Left lung (tissue), 10 donors: Measurements from ENCODE around the gene MRGPRF. TPM values are rescaled to one million over a fixed set of nuclear protein-coding genes. Genes with fewer than 3 reads are reported as not detected.
A peak's percentile ranks its signal among the peaks of the same experiment; 100 is the strongest.

Experiments
- ATAC-seq: fragments of 200-7000 bp; cut with Tn5 transposase; one replicate; pipeline ENCODE4 v1.9.1; 2020; ENCODE audit warnings: moderate library complexity
- DNase-seq, 4 donors: peaks; one replicate each; pipeline ENCODE4 v3.0.0-alpha.2; 2013 to 2020
- H3K27ac ChIP-seq, 2 donors: fragments of 200-600 bp; sonication (generic) in 1 of 2; one replicate each; pipeline versions ENCODE4 v1.5.0 to v1.8.0; 2020 to 2021
- H3K27me3 ChIP-seq, 2 donors: fragments of 200-600 bp; sonication (generic) in 1 of 2; one replicate each; pipeline versions ENCODE4 v1.5.0 to v1.8.0; 2020 to 2021
- H3K36me3 ChIP-seq, 2 donors: fragments of 200-600 bp; sonication (generic) in 1 of 2; one replicate each; pipeline versions ENCODE4 v1.5.0 to v1.8.0; 2020 to 2021
- H3K4me1 ChIP-seq, 2 donors: fragments of 200-600 bp; one replicate each; pipeline ENCODE4 v1.8.0; 2021
- H3K4me3 ChIP-seq, 2 donors: fragments of 200-600 bp; sonication (generic) in 1 of 2; one replicate each; pipeline versions ENCODE4 v1.5.0 to v1.8.0; 2020 to 2021; ENCODE audit warnings: mild to moderate bottlenecking in 1 of 2
- H3K9me3 ChIP-seq, 2 donors: fragments of 200-600 bp; sonication (generic) in 1 of 2; one replicate each; pipeline versions ENCODE4 v1.5.0 to v1.8.0; 2020 to 2021
- CTCF ChIP-seq, 2 donors: fragments of 200-600 bp; sonication (generic) in 1 of 2; IDR thresholded peaks; one replicate each; pipeline versions ENCODE4 v1.5.0 to v1.8.0; 2021; ENCODE audit warnings: antibody characterized with exemption in 2 of 2
- intact Hi-C, 2 donors: fragments of 100-400 bp; cut with DNase I; formaldehyde crosslinking; loops; one replicate each; pipeline versions ENCODE4 v1.11.2 to v1.14.2; 2022
- polyA plus RNA-seq, 6 donors: library from polyadenylated mRNA; unstranded; fragments of 120-200 nt; gene quantifications; one replicate each; pipeline ENCODE4 v1.2.1, GENCODE V29; 2013; ENCODE audit not compliant: insufficient read length in 6 of 6
- total RNA-seq, 2 donors: library from RNA; stranded (reverse); fragmentation: NEBNext Ultra II Directional; extraction: Animal tissue kit (Norgen Biotek cat#: 25700); gene quantifications; one replicate each; pipeline ENCODE4 v1.2.1, GENCODE V29; 2021
- donor health status: DM: no; HTN: yes; CAD: no.
- donor health status: DM: no; HTN: no; CAD: no.

The MRGPRF gene
- total and polyA plus RNA-seq, 8 donors, result 4.2 to 22.6 (median 6.2) TPM

- ATAC-seq (no peak), DNase-seq (peak in 1 of 4 donors; percentile 40)
- H3K4me1 ChIP-seq, result peaks cover 10 to 44% of the 10 kb centered on the region in 2 donors
- intact Hi-C loops, result no loop called here
- no peaks in the 10 kb centered on the region for H3K9me3 ChIP-seq
- H3K27me3 ChIP-seq, result peaks cover 14 to 99% of the 10 kb centered on the region in 2 donors
- H3K36me3 ChIP-seq, result no peaks in the 10 kb centered on the region
- peak overlapping the region; percentile 24 to 44 for H3K4me3 ChIP-seq
- no peak for TF ChIP-seq CTCF (IDR thresholded peaks at IDR 0.05)
- peak overlapping the region in 1 of 2 donors; percentile 28 for H3K27ac ChIP-seq
These were observed 2.6 kb downstream of the MRGPRF start for GRCh38 chr11:69010361-69010891.

- H3K27ac ChIP-seq, result peak overlapping the region; percentile 41 to 79
- no peaks in the 10 kb centered on the region for H3K9me3 ChIP-seq
- intact Hi-C loops, result no loop called here
- no peaks in the 10 kb centered on the region for H3K36me3 ChIP-seq
- peak in 1 of 4 donors; percentile 66 for DNase-seq
- no peak for TF ChIP-seq CTCF (IDR thresholded peaks at IDR 0.05)
- peaks cover 14 to 99% of the 10 kb centered on the region in 2 donors for H3K27me3 ChIP-seq
- H3K4me3 ChIP-seq, result no peak overlapping the region
- H3K4me1 ChIP-seq, result peaks cover 10 to 44% of the 10 kb centered on the region in 2 donors
- no peak for ATAC-seq
These were observed 3.4 kb downstream of the MRGPRF start for GRCh38 chr11:69009441-69010211.

- H3K4me3 ChIP-seq, result no peak overlapping the region
- peaks cover 10 to 40% of the 10 kb centered on the region in 2 donors for H3K4me1 ChIP-seq
These were observed 4.2 kb downstream of the MRGPRF start for GRCh38 chr11:69008737-69009440.

GRCh38 chr11:69007975-69008381 is 5.1 kb downstream of the MRGPRF start:
- peaks cover 14 to 99% of the 10 kb centered on the region in 2 donors for H3K27me3 ChIP-seq
- peak overlapping the region; percentile 41 to 79 for H3K27ac ChIP-seq
- no peaks in the 10 kb centered on the region for H3K36me3 ChIP-seq
- intact Hi-C loops, result no loop called here
- TF ChIP-seq CTCF (IDR thresholded peaks at IDR 0.05), result no peak
- ATAC-seq (peak; percentile 3), DNase-seq (peak in 1 of 4 donors; percentile 39)
- H3K4me1 ChIP-seq, result peaks cover 3 to 31% of the 10 kb centered on the region in 2 donors
- no peak overlapping the region for H3K4me3 ChIP-seq
- H3K9me3 ChIP-seq, result no peaks in the 10 kb centered on the region

More at GRCh38 chr11:69008737-69009440, 4.2 kb downstream of the MRGPRF start:
- peak overlapping the region; percentile 41 to 79 for H3K27ac ChIP-seq
- H3K9me3 ChIP-seq, result no peaks in the 10 kb centered on the region
- DNase-seq, result peak in 2 of 4 donors; percentile 82 to 84
- intact Hi-C loops, result no loop called here
- peak; percentile 68 for ATAC-seq
- TF ChIP-seq CTCF (IDR thresholded peaks at IDR 0.05), result no peak
- H3K36me3 ChIP-seq, result no peaks in the 10 kb centered on the region
- H3K27me3 ChIP-seq, result peaks cover 14 to 99% of the 10 kb centered on the region in 2 donors

GRCh38 chr11:69006816-69007215 is 6.2 kb downstream of the MRGPRF start:
- ATAC-seq (no peak), DNase-seq (no peak)
- intact Hi-C loops, result no loop called here
- no peak for TF ChIP-seq CTCF (IDR thresholded peaks at IDR 0.05)
- H3K36me3 ChIP-seq, result no peaks in the 10 kb centered on the region
- H3K9me3 ChIP-seq, result no peaks in the 10 kb centered on the region
- peaks cover 9 to 91% of the 10 kb centered on the region in 2 donors for H3K27me3 ChIP-seq
- no peak overlapping the region for H3K4me3 ChIP-seq
- H3K27ac ChIP-seq, result no peak overlapping the region
- H3K4me1 ChIP-seq, result peaks cover 3 to 27% of the 10 kb centered on the region in 2 donors
